ENCODE results near the gene ACKR4. TPM values are rescaled to one million over a fixed set of nuclear protein-coding genes. Genes with fewer than 3 reads are reported as not detected.
A peak's percentile ranks its signal among the peaks of the same experiment; 100 is the strongest.
"Not testable (repeated sequence)": the region's sequence is repeated elsewhere in the genome, so short reads cannot be mapped to it uniquely, and the experiment has no call there.

The ACKR4 gene
- total RNA-seq, 2 donors from 2014 or later = 0.32 TPM; not detected in 1

DNA sequence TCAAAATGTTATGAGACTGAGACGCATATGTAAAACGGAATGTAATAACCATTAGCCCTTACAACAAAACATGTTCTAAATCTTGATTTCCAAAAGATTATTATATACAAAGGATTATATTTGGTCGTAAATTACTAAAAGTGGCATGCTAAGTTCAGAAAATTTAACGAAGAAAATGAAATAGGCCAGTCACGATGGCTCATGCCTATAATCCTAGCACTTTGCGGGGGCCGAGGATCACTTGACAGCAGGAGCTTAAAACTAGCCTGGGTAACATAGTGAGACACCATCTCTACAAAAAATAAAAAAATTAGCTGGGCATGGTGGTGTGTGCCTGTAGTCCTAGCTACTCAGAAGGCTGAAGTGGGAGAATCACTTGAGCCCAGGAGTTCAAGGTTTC, 33.5 kb downstream of the ACKR4 start:
- Mint-ChIP-seq H3K36me3 (ENCODE audit: low read depth) (peaks cover 4% of the 10 kb centered on the region), H3K27ac (no peak overlapping the region), H3K4me1 (peaks cover 3% of the 10 kb centered on the region), H3K4me3 (no peak overlapping the region), H3K27me3 (no peaks in the 10 kb centered on the region)
- H3K9me3 ChIP-seq (ENCODE audit: control insufficient read depth, low read length, poor library complexity, severe bottlenecking) = no peaks in the 10 kb centered on the region
- no peak for DNase-seq
- ATAC-seq = no peak

- Mint-ChIP-seq H3K36me3 (ENCODE audit: low read depth) (peaks cover 10% of the 10 kb centered on the region), H3K27me3 (no peaks in the 10 kb centered on the region), H3K27ac (no peak overlapping the region), H3K4me1 (no peaks in the 10 kb centered on the region), H3K4me3 (no peak overlapping the region)
- H3K9me3 ChIP-seq (ENCODE audit: control insufficient read depth, low read length, poor library complexity, severe bottlenecking) = no peaks in the 10 kb centered on the region
- no peak for ATAC-seq
- DNase-seq = no peak
Measured at GRCh38 chr3:132635052-132635451, 38.0 kb downstream of the ACKR4 start.

- Mint-ChIP-seq H3K27me3 (no peaks in the 10 kb centered on the region), H3K4me3 (no peak overlapping the region), H3K36me3 (ENCODE audit: low read depth) (peaks cover 10% of the 10 kb centered on the region), H3K4me1 (no peaks in the 10 kb centered on the region), H3K27ac (no peak overlapping the region)
- ATAC-seq (no peak), DNase-seq (no peak)
- no peaks in the 10 kb centered on the region for H3K9me3 ChIP-seq (ENCODE audit: control insufficient read depth, low read length, poor library complexity, severe bottlenecking)
Measured at GRCh38 chr3:132637590-132637989, 40.5 kb downstream of the ACKR4 start.

GRCh38 chr3:132638706-132639105, 41.6 kb downstream of the ACKR4 start:
- Mint-ChIP-seq H3K36me3 (ENCODE audit: low read depth) (peaks cover 10% of the 10 kb centered on the region), H3K4me1 (peaks cover 4% of the 10 kb centered on the region), H3K27ac (no peak overlapping the region), H3K4me3 (no peak overlapping the region), H3K27me3 (no peaks in the 10 kb centered on the region)
- H3K9me3 ChIP-seq (ENCODE audit: control insufficient read depth, low read length, poor library complexity, severe bottlenecking) = no peaks in the 10 kb centered on the region
- DNase-seq (no peak), ATAC-seq (no peak)

GRCh38 chr3:132641427-132641826, 44.4 kb downstream of the ACKR4 start:
- not testable (repeated sequence) for H3K4me1 Mint-ChIP-seq; H3K9me3 ChIP-seq (ENCODE audit: control insufficient read depth, low read length, poor library complexity, severe bottlenecking); H3K27ac Mint-ChIP-seq; H3K27me3 Mint-ChIP-seq; H3K4me3 Mint-ChIP-seq; DNase-seq; H3K36me3 Mint-ChIP-seq (ENCODE audit: low read depth); ATAC-seq

- Mint-ChIP-seq H3K4me1 (peaks cover 7% of the 10 kb centered on the region), H3K27ac (no peak overlapping the region), H3K4me3 (no peak overlapping the region), H3K36me3 (ENCODE audit: low read depth) (peaks cover 4% of the 10 kb centered on the region), H3K27me3 (no peaks in the 10 kb centered on the region)
- ATAC-seq (peak; percentile 52), DNase-seq (no peak)
- no peaks in the 10 kb centered on the region for H3K9me3 ChIP-seq (ENCODE audit: control insufficient read depth, low read length, poor library complexity, severe bottlenecking)
Measured at GRCh38 chr3:132641837-132642538, 44.9 kb downstream of the ACKR4 start.

DNA sequence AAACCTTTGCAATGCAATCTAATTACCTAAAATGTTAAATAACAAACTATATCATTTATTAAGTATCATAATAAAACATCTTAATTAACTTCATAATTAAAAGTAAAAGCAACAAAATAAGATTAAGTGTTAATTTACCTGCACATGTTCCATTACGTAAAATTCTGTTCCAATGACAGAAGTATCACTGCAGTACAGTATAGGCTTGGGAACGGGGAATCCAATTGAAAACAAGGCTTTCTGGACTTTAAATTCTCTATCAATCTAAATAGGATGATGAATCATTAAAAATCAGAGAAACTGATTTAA, 45.4 kb downstream of the ACKR4 start:
- H3K36me3 Mint-ChIP-seq (ENCODE audit: low read depth) = peaks cover 2% of the 10 kb centered on the region

GRCh38 chr3:132643366-132643765, 46.3 kb downstream of the ACKR4 start:
- no peak for DNase-seq
- ATAC-seq = no peak
- peaks cover 2% of the 10 kb centered on the region for H3K36me3 Mint-ChIP-seq (ENCODE audit: low read depth)
- no peak overlapping the region for H3K4me3 Mint-ChIP-seq
- H3K27ac Mint-ChIP-seq = no peak overlapping the region
- no peaks in the 10 kb centered on the region for H3K27me3 Mint-ChIP-seq
- H3K9me3 ChIP-seq (ENCODE audit: control insufficient read depth, low read length, poor library complexity, severe bottlenecking) = no peaks in the 10 kb centered on the region
- H3K4me1 Mint-ChIP-seq = peaks cover 9% of the 10 kb centered on the region

More for the DNA sequence above, 45.4 kb downstream of the ACKR4 start:
- Mint-ChIP-seq H3K27ac (no peak overlapping the region), H3K4me1 (peaks cover 9% of the 10 kb centered on the region), H3K4me3 (no peak overlapping the region), H3K27me3 (no peaks in the 10 kb centered on the region)
- ATAC-seq = no peak
- no peak for DNase-seq
- no peaks in the 10 kb centered on the region for H3K9me3 ChIP-seq (ENCODE audit: control insufficient read depth, low read length, poor library complexity, severe bottlenecking)

- Mint-ChIP-seq H3K27ac (peak overlapping the region; percentile 14), H3K36me3 (ENCODE audit: low read depth) (no peaks in the 10 kb centered on the region), H3K4me3 (no peak overlapping the region), H3K4me1 (peaks cover 9% of the 10 kb centered on the region), H3K27me3 (no peaks in the 10 kb centered on the region)
- ATAC-seq = no peak
- DNase-seq = no peak
- H3K9me3 ChIP-seq (ENCODE audit: control insufficient read depth, low read length, poor library complexity, severe bottlenecking) = no peaks in the 10 kb centered on the region
Measured at GRCh38 chr3:132645058-132645457, 48.0 kb downstream of the ACKR4 start.

GRCh38 chr3:132650153-132650552, 53.1 kb downstream of the ACKR4 start:
- no peak overlapping the region for H3K27ac Mint-ChIP-seq
- H3K9me3 ChIP-seq (ENCODE audit: control insufficient read depth, low read length, poor library complexity, severe bottlenecking) = no peaks in the 10 kb centered on the region
- ATAC-seq = peak; percentile 56
- no peaks in the 10 kb centered on the region for H3K27me3 Mint-ChIP-seq
- H3K4me1 Mint-ChIP-seq = peaks cover 7% of the 10 kb centered on the region
- no peak overlapping the region for H3K4me3 Mint-ChIP-seq
- DNase-seq = no peak
- peaks cover under 1% of the 10 kb centered on the region for H3K36me3 Mint-ChIP-seq (ENCODE audit: low read depth)

Other genes with a start within 250 kb of the ACKR4 start
- gene DNAJC13, start 179.8 kb upstream of the ACKR4 start, total RNA-seq = 10 to 100 TPM; 26.1 to 30.7 TPM
- gene ACAD11, start 62.5 kb downstream of the ACKR4 start, total RNA-seq = 10 to 100 TPM; 24.2 to 28.4 TPM
- gene UBA5, start 63.1 kb downstream of the ACKR4 start, total RNA-seq = 10 to 100 TPM; 30.7 to 40.5 TPM
- 10 to 100 TPM; 26.1 to 30.3 TPM for gene NPHP3, start 125.1 kb downstream of the ACKR4 start, total RNA-seq